ENCODE results near the gene TARDBP. TPM values are rescaled to one million over a fixed set of nuclear protein-coding genes. Genes with fewer than 3 reads are reported as not detected.
"Not testable (repeated sequence)": the region's sequence is repeated elsewhere in the genome, so short reads cannot be mapped to it uniquely, and the experiment has no call there.

The TARDBP gene
- polyA plus RNA-seq, 1 donor from 2014 or later, result 129 TPM

- no peaks in the 10 kb centered on the region for H3K9me3 ChIP-seq (ENCODE audit: low read length)
- TF ChIP-seq REST (IDR thresholded peaks at IDR 0.05; ENCODE audit: borderline replicate concordance), result no peak
- TF ChIP-seq SMC3 (conservative IDR thresholded peaks at IDR 0.05; ENCODE audit: poor library complexity), result no peak
- TF ChIP-seq TAF1 (IDR thresholded peaks at IDR 0.05; ENCODE audit: low read depth), result no peak
- no peak for TF ChIP-seq EZH2 (IDR thresholded peaks at IDR 0.05; ENCODE audit: borderline replicate concordance, insufficient read depth, low read length, poor library complexity, severe bottlenecking)
- no peak for TF ChIP-seq RAD21 (conservative IDR thresholded peaks at IDR 0.05)
- no peak for TF ChIP-seq POLR2AphosphoS5 (IDR thresholded peaks at IDR 0.05)
- TF ChIP-seq MXI1 (conservative IDR thresholded peaks at IDR 0.05; ENCODE audit: poor library complexity, severe bottlenecking), result no peak
- no peak for TF ChIP-seq EP300 (conservative IDR thresholded peaks at IDR 0.05; ENCODE audit: poor library complexity, severe bottlenecking)
- H3F3A ChIP-seq (ENCODE audit: insufficient read depth, low read length, poor library complexity, severe bottlenecking), result no peaks in the 10 kb centered on the region
- no peaks in the 10 kb centered on the region for H3K9me2 ChIP-seq (ENCODE audit: insufficient read depth, low read length)
- no peak overlapping the region for H3K4me3 ChIP-seq (ENCODE audit: low read length)
- no peaks in the 10 kb centered on the region for H3K79me2 ChIP-seq (replicated peaks; ENCODE audit: insufficient read depth, low read length)
- no peaks in the 10 kb centered on the region for H3K27me3 ChIP-seq (ENCODE audit: insufficient read depth, low read depth, low read length)
- H4K20me1 ChIP-seq (ENCODE audit: insufficient read depth), result no peaks in the 10 kb centered on the region
- no peaks in the 10 kb centered on the region for H3K36me3 ChIP-seq (ENCODE audit: insufficient read depth, low read length)
- H3K9ac ChIP-seq (ENCODE audit: low read length), result no peak overlapping the region
- no peak overlapping the region for H3K4me2 ChIP-seq (ENCODE audit: low read length)
- H3K27ac ChIP-seq (ENCODE audit: low read length), result no peak overlapping the region
- no peak overlapping the region for H2AFZ ChIP-seq (ENCODE audit: low read depth, low read length)
Measured at GRCh38 chr1:11039351-11040104, 27.1 kb downstream of the TARDBP start.

- H3K9me2 ChIP-seq (ENCODE audit: insufficient read depth, low read length); H2AFZ ChIP-seq (ENCODE audit: low read depth, low read length); H3K36me3 ChIP-seq (ENCODE audit: insufficient read depth, low read length); H3K27ac ChIP-seq (ENCODE audit: low read length); H3K4me3 ChIP-seq (ENCODE audit: low read length); H3K4me2 ChIP-seq (ENCODE audit: low read length); H3K9ac ChIP-seq (ENCODE audit: low read length); H3F3A ChIP-seq (ENCODE audit: insufficient read depth, low read length, poor library complexity, severe bottlenecking); H3K9me3 ChIP-seq (ENCODE audit: low read length); H3K27me3 ChIP-seq (ENCODE audit: insufficient read depth, low read depth, low read length); H3K79me2 ChIP-seq (replicated peaks; ENCODE audit: insufficient read depth, low read length); H4K20me1 ChIP-seq (ENCODE audit: insufficient read depth): not testable (repeated sequence)
Measured at GRCh38 chr1:11040105-11040429, 27.6 kb downstream of the TARDBP start.

GRCh38 chr1:11041048-11041447, 28.6 kb downstream of the TARDBP start:
- Histone ChIP-seq H3K36me3 (ENCODE audit: insufficient read depth, low read length) (no peaks in the 10 kb centered on the region), H3K9me2 (ENCODE audit: insufficient read depth, low read length) (no peaks in the 10 kb centered on the region), H4K20me1 (ENCODE audit: insufficient read depth) (no peaks in the 10 kb centered on the region), H3K79me2 (replicated peaks; ENCODE audit: insufficient read depth, low read length) (no peaks in the 10 kb centered on the region), H2AFZ (ENCODE audit: low read depth, low read length) (no peak overlapping the region), H3K9me3 (ENCODE audit: low read length) (no peaks in the 10 kb centered on the region), H3K9ac (ENCODE audit: low read length) (no peak overlapping the region), H3K4me3 (ENCODE audit: low read length) (no peak overlapping the region), H3K27me3 (ENCODE audit: insufficient read depth, low read depth, low read length) (no peaks in the 10 kb centered on the region), H3K4me2 (ENCODE audit: low read length) (no peak overlapping the region), H3K27ac (ENCODE audit: low read length) (no peak overlapping the region), H3F3A (ENCODE audit: insufficient read depth, low read length, poor library complexity, severe bottlenecking) (no peaks in the 10 kb centered on the region)
- TF ChIP-seq POLR2AphosphoS5 (IDR thresholded peaks at IDR 0.05) (no peak), SMC3 (conservative IDR thresholded peaks at IDR 0.05; ENCODE audit: poor library complexity) (no peak), EZH2 (IDR thresholded peaks at IDR 0.05; ENCODE audit: borderline replicate concordance, insufficient read depth, low read length, poor library complexity, severe bottlenecking) (no peak), MXI1 (conservative IDR thresholded peaks at IDR 0.05; ENCODE audit: poor library complexity, severe bottlenecking) (no peak), TAF1 (IDR thresholded peaks at IDR 0.05; ENCODE audit: low read depth) (no peak), CTCF (IDR thresholded peaks at IDR 0.05; ENCODE audit: poor library complexity, severe bottlenecking) (no peak), EP300 (conservative IDR thresholded peaks at IDR 0.05; ENCODE audit: poor library complexity, severe bottlenecking) (no peak), RAD21 (conservative IDR thresholded peaks at IDR 0.05) (no peak), REST (IDR thresholded peaks at IDR 0.05; ENCODE audit: borderline replicate concordance) (no peak)

All from neural cell (in vitro differentiated cells).